HCT116 (cell line): ENCODE data around the gene RAD51AP1. TPM values are rescaled to one million over a fixed set of nuclear protein-coding genes. Genes with fewer than 3 reads are reported as not detected.

Source experiments
- ATAC-seq: fragments of 200-7000 bp; cut with Tn5 transposase; 2 replicates; pipeline ENCODE4 v1.9.1; 2020; ENCODE audit warnings: mild to moderate bottlenecking, moderate library complexity
- BruUV-seq: library from RNA; stranded (reverse); fragments of 400-500 nt; replicated peaks from 2 replicates; lab custom pipeline; 2021; lab: Mats Ljungman, UMichigan
- CTCF ChIA-PET: fragments of 300-600 bp; sonication (Branson Sonifier 250); formaldehyde crosslinking; loops from one replicate; lab custom pipeline; 2021; ENCODE audit warnings: antibody characterized with exemption; lab: Charles Lee
- POLR2A ChIA-PET: fragments of 300-600, 350-600 bp; sonication (Branson Sonifier 250); formaldehyde crosslinking; loops from one replicate; lab custom pipeline; 2021; ENCODE audit warnings: antibody characterized with exemption; lab: Charles Lee
- RAD21 ChIA-PET, 2 experiments: fragments of 300-600 bp; sonication (Branson Sonifier 250); formaldehyde crosslinking; loops; one replicate each; lab custom pipeline; 2023; ENCODE audit warnings: low total read pairs in 2 of 2; ENCODE audit not compliant: uncharacterized antibody in 2 of 2, unreplicated experiment in 2 of 2, low non-redundant PET in 1 of 2; lab: Charles Lee
- DNase-seq: peaks from one replicate; pipeline ENCODE4 v3.0.0-alpha.2; 2010; ENCODE audit warnings: low read depth, low spot score
- H2AFZ ChIP-seq: fragments of 200-600 bp; shearing (Covaris generic), sonication (generic); 2 replicates; pipeline ENCODE4 v1.6.1; 2017; ENCODE audit warnings: low read depth, mixed run types, mixed read lengths, antibody characterized with exemption, low read length; ENCODE audit not compliant: poor library complexity, severe bottlenecking
- H3K27ac ChIP-seq: 2 replicates; pipeline ENCODE4 v1.5.1; 2012; ENCODE audit warnings: low read depth, low read length
- H3K27me3 ChIP-seq: fragments of 200-600 bp; sonication (generic); 2 replicates; pipeline ENCODE4 v1.6.1; 2016; ENCODE audit warnings: mixed run types, low read length, mixed read lengths; ENCODE audit not compliant: insufficient read depth
- H3K36me3 ChIP-seq, 2 experiments: fragments of 200-500 bp in 1 of 2; fragments of 200-600 bp in 1 of 2; sonication (Bioruptor generic) in 1 of 2; sonication (generic) in 1 of 2; 2 replicates each; pipeline versions ENCODE4 v1.5.1 to v1.6.1; 2014 to 2016; ENCODE audit warnings: low read length in 2 of 2, inconsistent platforms in 1 of 2, mixed read lengths in 1 of 2, mixed run types in 1 of 2; ENCODE audit not compliant: insufficient read depth in 2 of 2, control insufficient read depth in 1 of 2
- H3K4me1 ChIP-seq, 2 experiments: fragments of 200-600 bp in 1 of 2; sonication (generic) in 1 of 2; 2 replicates each; pipeline versions ENCODE4 v1.5.1 to v1.6.1; 2012 to 2017; ENCODE audit warnings: low read length in 2 of 2, inconsistent platforms in 1 of 2, mild to moderate bottlenecking in 1 of 2, mixed read lengths in 1 of 2, mixed run types in 1 of 2, moderate library complexity in 1 of 2; ENCODE audit not compliant: insufficient read depth in 2 of 2, control insufficient read depth in 1 of 2
- H3K4me2 ChIP-seq: fragments of 200-600 bp; sonication (generic); 2 replicates; pipeline ENCODE4 v1.6.1; 2017; ENCODE audit warnings: mixed run types, low read length, mixed read lengths
- H3K4me3 ChIP-seq, 2 experiments: fragments of 200-600 bp in 1 of 2; sonication (generic) in 1 of 2; replicated peaks in 1 of 2; 2 replicates each; pipeline ENCODE4 v1.5.1; 2011 to 2016; ENCODE audit warnings: low read length in 2 of 2, control low read depth in 1 of 2, low read depth in 1 of 2, mild to moderate bottlenecking in 1 of 2, mixed read lengths in 1 of 2, mixed run types in 1 of 2
- H3K79me2 ChIP-seq: fragments of 200-600 bp; sonication (generic); 2 replicates; pipeline ENCODE4 v1.6.1; 2017; ENCODE audit warnings: mild to moderate bottlenecking, mixed run types, low read length, moderate library complexity, mixed read lengths; ENCODE audit not compliant: insufficient read depth
- H3K9ac ChIP-seq: fragments of 200-600 bp; sonication (generic); 2 replicates; pipeline ENCODE4 v1.6.1; 2016; ENCODE audit warnings: low read length, mixed read lengths
- H3K9me2 ChIP-seq: fragments of 200-600 bp; sonication (generic), shearing (Covaris generic); 2 replicates; pipeline ENCODE4 v1.6.1; 2017; ENCODE audit warnings: mixed run types, mild to moderate bottlenecking, moderate library complexity; ENCODE audit not compliant: insufficient read depth
- H3K9me3 ChIP-seq, 2 experiments: fragments of 200-500 bp in 1 of 2; fragments of 200-600 bp in 1 of 2; sonication (Bioruptor generic) in 1 of 2; sonication (generic) in 1 of 2; 2 replicates each; pipeline ENCODE4 v1.6.1; 2014 to 2017; ENCODE audit warnings: low read length in 2 of 2, mixed read lengths in 2 of 2, inconsistent platforms in 1 of 2, low read depth in 1 of 2, mild to moderate bottlenecking in 1 of 2, mixed run types in 1 of 2, moderate library complexity in 1 of 2; ENCODE audit not compliant: control insufficient read depth in 1 of 2, insufficient read depth in 1 of 2
- H4K20me1 ChIP-seq: fragments of 200-600 bp; sonication (generic), shearing (Covaris generic); 2 replicates; pipeline ENCODE4 v1.6.1; 2017; ENCODE audit warnings: mixed run types, mild to moderate bottlenecking, moderate library complexity; ENCODE audit not compliant: insufficient read depth
- CBX3 ChIP-seq: IDR thresholded peaks from 2 replicates; pipeline ENCODE4 v1.6.1; 2012; ENCODE audit warnings: low read depth
- CTCF ChIP-seq, 3 experiments: fragments of 200-600 bp in 1 of 3; sonication (generic) in 1 of 3; IDR thresholded peaks in 2 of 3; conservative IDR thresholded peaks in 1 of 3; 2 replicates each; pipeline ENCODE4 v1.5.1; 2012 to 2017; ENCODE audit warnings: low read depth in 2 of 3, low read length in 2 of 3, antibody characterized with exemption in 1 of 3, borderline replicate concordance in 1 of 3, control low read depth in 1 of 3, mild to moderate bottlenecking in 1 of 3, mixed read lengths in 1 of 3, mixed run types in 1 of 3, moderate library complexity in 1 of 3; ENCODE audit not compliant: insufficient read depth in 1 of 3
- EGR1 ChIP-seq: IDR thresholded peaks from 2 replicates; pipeline ENCODE4 v1.6.1; 2012; ENCODE audit warnings: low read depth
- ELF1 ChIP-seq: IDR thresholded peaks from 2 replicates; pipeline ENCODE4 v1.6.1; 2012; ENCODE audit warnings: low read depth, borderline replicate concordance
- EZH2 ChIP-seq: fragments of 200-600 bp; sonication (generic); IDR thresholded peaks from 2 replicates; pipeline ENCODE4 v1.6.1; 2017; ENCODE audit warnings: antibody characterized with exemption, mixed run types
- EZH2phosphoT487 ChIP-seq: fragments of 200-600 bp; IDR thresholded peaks from 2 replicates; pipeline ENCODE4 v1.6.1; 2018; ENCODE audit warnings: antibody characterized with exemption, borderline replicate concordance
- FOSL1 ChIP-seq: IDR thresholded peaks from 2 replicates; pipeline ENCODE4 v1.6.1; 2012; ENCODE audit warnings: low read depth
- MAX ChIP-seq: IDR thresholded peaks from 2 replicates; pipeline ENCODE4 v1.6.1; 2012
- POLR2A ChIP-seq: IDR thresholded peaks from 2 replicates; pipeline ENCODE4 v1.7.0; 2011; ENCODE audit warnings: borderline replicate concordance; ENCODE audit not compliant: insufficient read depth, insufficient read length; ENCODE audit errors: extremely low read depth
- RAD21 ChIP-seq: IDR thresholded peaks from 2 replicates; pipeline ENCODE4 v1.6.1; 2012; ENCODE audit warnings: low read depth, mild to moderate bottlenecking
- SIN3A ChIP-seq: IDR thresholded peaks from 2 replicates; pipeline ENCODE4 v1.6.1; 2012; ENCODE audit warnings: low read depth
- ZFX ChIP-seq: fragments of 450-650 bp; IDR thresholded peaks from 2 replicates; pipeline ENCODE4 v1.6.1; 2017
- intact Hi-C: fragments of 100-400 bp; cut with micrococcal nuclease; formaldehyde crosslinking; loops from 2 replicates; pipeline ENCODE4 v1.10.0; 2022
- total RNA-seq: library from RNA; stranded (reverse); gene quantifications from one replicate; pipeline ENCODE4 v1.2.1, GENCODE V29; 2021; ENCODE audit not compliant: unreplicated experiment

RAD51AP1 gene
- total RNA-seq, 1 experiment from 2014 or later = 28.2 TPM

- BruUV-seq = no TSS peak
- Histone ChIP-seq H3K27ac (no peak overlapping the region), H3K27me3 (no peaks in the 10 kb centered on the region), H3K4me1 (no peaks in the 10 kb centered on the region), H3K9ac (no peak overlapping the region), H3K9me2 (no peaks in the 10 kb centered on the region), H3K36me3 (no peaks in the 10 kb centered on the region), H3K79me2 (no peaks in the 10 kb centered on the region), H2AFZ (no peak overlapping the region), H3K4me3 (no peak overlapping the region), H3K4me2 (no peak overlapping the region), H3K9me3 (no peaks in the 10 kb centered on the region), H4K20me1 (no peaks in the 10 kb centered on the region; the same call in 1 of the 2 replicates)
- POLR2A ChIA-PET = no interaction called here
- DNase-seq (no peak), ATAC-seq (no peak)
- CTCF ChIA-PET = no interaction called here
- TF ChIP-seq CTCF (IDR thresholded peaks at IDR 0.05 in 2 of 3, conservative IDR thresholded peaks at IDR 0.05 in 1 of 3; ENCODE audit: borderline replicate concordance in 1 of 3, insufficient read depth in 1 of 3, low read depth in 2 of 3, low read length in 2 of 3) = no peak
- intact Hi-C loops = no loop called here
- RAD21 ChIA-PET = no interaction called here
Measured at GRCh38 chr12:4505376-4505986, 33.2 kb upstream of the RAD51AP1 start.

GRCh38 chr12:4506430-4506829 lies 32.3 kb upstream of the RAD51AP1 start:
- CTCF ChIA-PET = no interaction called here
- Histone ChIP-seq H3K4me1 (no peaks in the 10 kb centered on the region), H3K9ac (no peak overlapping the region), H3K27ac (no peak overlapping the region), H4K20me1 (no peaks in the 10 kb centered on the region; the same call in 1 of the 2 replicates), H2AFZ (no peak overlapping the region), H3K4me3 (no peak overlapping the region), H3K9me3 (no peaks in the 10 kb centered on the region), H3K36me3 (no peaks in the 10 kb centered on the region), H3K79me2 (no peaks in the 10 kb centered on the region), H3K4me2 (no peak overlapping the region), H3K27me3 (no peaks in the 10 kb centered on the region), H3K9me2 (no peaks in the 10 kb centered on the region)
- no peak for TF ChIP-seq ZFX
- TF ChIP-seq EGR1 = no peak
- TF ChIP-seq EZH2 = no peak
- TF ChIP-seq SIN3A = no peak
- TF ChIP-seq EZH2phosphoT487 = no peak
- no peak for TF ChIP-seq FOSL1
- TF ChIP-seq RAD21 = no peak
- no peak for TF ChIP-seq POLR2A
- TF ChIP-seq ELF1 = no peak
- TF ChIP-seq CBX3 = no peak
- TF ChIP-seq MAX = no peak
- DNase-seq (no peak), ATAC-seq (no peak)
- BruUV-seq = no TSS peak
- intact Hi-C loops = no loop called here
- RAD21 ChIA-PET = no interaction called here
- POLR2A ChIA-PET = no interaction called here
